Ammon's horn (tissue), 1 donor: Measurements from ENCODE around the gene CTBP1.
A peak's percentile ranks its signal among the peaks of the same experiment; 100 is the strongest.
"Not testable (repeated sequence)": the region's sequence is repeated elsewhere in the genome, so short reads cannot be mapped to it uniquely, and the experiment has no call there.

Experiments
- DNase-seq: peaks from one replicate; pipeline ENCODE4 v3.0.0-alpha.2; 2016; ENCODE audit warnings: low spot score

Gene CTBP1

DNA sequence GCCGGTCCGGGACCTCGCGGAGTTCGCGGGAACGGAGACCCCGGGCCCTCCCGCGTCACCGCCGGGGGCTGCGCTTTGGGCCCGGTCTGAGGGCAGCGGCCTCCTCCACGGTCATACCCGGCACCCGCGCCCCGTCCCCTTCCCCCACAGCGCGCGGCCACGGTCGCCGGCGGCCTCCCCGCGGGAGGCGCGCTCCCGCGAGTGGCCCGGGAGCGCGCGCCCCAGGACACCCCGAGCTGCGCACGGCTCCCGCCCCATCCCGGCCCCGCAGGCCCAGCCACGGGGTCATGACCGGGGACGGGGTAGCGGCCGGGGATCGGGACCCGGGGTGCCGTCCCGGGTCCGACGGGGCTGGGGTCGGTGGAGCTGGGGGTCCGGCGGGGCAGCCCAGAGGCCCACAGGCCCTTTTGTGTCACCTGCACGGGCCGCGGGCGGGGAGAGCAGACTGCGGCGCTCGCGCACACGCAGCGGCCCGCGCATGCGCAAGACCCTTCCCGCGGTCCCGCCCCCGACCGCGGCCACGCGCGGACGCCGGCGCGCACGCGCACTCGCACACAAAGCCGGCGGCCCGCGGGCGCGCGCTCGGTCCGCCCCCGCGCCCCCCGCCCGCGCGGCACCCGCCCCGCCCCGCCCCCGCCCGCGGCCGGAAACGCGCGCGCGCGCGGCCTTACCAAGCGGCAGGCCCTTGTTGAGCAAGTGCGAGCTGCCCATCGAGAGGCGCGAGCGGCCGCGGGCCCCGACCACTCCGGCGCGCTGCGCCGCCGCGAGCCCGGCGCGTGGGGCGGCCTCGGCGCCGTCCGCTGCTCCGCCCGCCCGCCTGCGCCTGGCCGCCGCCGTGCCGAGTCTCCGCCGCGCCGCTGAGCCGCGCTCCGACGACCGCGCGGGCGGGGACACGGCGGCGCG is at the start of gene CTBP1:
TSS of gene CTBP1 (minus strand) at position 886 of the 903 bp plus-strand sequence. CDS start 7,799 bp downstream, outside the sequence.
- peak; percentile 83 for DNase-seq

DNA sequence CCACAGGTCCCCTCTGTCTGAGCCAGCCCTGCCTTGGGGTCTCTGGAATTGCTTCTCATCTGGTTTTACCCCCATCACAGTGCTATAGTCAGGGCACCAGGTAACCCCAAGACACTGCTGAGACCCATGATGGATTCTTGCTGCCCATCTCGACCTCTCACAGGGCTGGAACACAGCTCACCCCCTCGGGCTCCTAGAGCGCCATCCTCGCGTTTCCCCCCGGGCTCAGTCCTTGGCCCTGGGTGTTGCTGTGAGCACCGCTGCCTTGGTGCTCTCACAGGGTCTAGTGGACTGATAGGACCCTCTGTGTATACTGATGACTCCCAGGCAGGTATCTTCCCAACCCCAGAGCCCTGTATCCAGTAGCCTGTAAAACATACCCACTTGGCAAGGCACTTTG is 49.5 kb upstream of the CTBP1 start:
- DNase-seq: no peak

DNA sequence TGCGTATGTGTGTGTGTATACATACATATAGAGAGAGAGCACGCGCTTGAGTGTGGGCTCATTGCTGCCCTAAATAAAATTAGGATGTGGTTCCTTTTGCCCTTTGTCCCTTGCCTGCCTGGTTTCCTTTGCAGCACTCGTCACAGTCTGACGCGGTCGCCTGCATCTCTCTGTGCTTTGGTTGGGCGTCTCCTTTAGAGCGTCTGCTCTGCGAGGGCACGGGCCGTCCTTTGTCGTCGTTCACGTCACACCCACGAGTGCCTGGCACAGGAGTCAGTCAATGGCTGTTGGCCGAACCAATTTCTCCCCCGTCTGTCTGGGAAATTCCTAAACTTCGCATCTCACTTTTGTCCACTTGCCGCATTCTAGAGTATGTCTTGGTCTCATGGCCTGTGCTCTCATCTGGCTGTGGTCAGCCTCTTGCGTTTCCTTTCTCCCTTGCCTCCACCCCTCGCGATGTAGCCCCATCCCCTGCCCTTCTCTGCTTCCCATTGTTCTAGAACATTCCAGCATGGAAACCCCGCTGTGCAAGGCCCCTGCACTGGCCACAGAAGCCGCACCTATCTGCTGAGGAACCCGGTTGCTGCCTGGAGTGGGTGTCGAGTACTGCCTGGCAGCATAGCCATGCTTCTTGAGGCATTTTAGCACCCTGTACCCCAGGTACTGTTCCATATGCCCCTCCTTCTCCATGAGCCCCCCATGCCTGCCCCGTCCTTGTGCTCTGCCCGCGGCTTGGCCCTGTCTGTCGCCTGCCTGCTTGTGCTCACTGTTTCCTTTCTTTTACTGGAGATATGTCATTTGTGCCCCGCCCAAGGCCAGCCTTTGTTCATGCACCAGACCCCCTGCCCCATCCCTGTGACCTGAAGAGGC is 48.8 kb upstream of the CTBP1 start:
- no peak for DNase-seq

DNA sequence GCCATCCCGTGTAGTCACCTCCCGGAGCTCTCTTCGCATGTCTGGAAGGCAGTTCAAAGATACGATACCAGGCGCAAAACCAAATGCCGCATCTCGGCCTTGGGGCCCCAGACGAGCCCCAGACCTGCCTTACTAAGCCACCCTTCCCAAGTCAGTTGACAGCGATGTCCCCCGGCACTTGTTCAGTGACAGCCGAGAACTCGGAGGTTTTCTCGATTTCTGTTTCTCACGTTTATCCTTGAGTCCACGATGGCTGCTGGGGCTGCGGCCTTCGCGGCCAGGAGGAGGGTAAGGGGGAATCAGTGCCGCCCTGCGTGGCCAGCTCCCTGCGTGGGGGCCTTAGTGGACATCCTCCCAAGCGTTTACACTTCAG is 48.1 kb upstream of the CTBP1 start:
- DNase-seq: no peak

DNA sequence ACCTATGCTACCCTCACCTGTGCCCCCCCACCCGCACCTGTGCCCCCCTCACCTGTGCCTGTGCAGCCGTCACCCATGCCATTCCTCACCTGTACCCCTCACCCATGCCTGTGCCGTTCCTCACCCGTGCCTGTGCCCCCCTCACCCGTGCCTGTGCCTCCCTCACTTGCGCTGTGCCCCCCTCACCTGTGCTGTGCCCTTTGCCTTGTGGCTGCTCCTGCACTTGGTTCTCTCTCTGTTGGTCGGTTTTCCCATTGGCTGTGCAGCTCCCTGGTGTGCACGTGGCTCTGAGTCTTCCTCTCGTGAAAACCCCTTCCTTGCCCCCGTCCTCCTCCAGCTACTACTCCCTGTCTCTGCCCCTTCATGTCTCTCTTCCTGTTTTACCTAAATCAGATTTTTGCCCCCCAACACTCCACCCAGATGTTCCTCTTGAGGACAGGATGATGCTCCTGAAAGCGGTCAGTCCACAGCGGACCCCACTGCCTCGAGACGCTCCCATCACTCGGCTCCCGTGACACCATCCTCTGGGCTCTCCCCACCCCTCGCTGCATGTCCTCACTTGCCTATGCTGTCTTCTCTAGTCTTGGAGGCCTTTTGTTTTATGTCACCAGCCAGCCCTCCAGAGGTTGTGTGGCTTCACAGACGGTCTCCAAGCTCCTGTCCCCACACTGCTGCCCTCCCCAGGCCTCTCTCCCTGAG is 47.5 kb upstream of the CTBP1 start:
- no peak for DNase-seq

DNA sequence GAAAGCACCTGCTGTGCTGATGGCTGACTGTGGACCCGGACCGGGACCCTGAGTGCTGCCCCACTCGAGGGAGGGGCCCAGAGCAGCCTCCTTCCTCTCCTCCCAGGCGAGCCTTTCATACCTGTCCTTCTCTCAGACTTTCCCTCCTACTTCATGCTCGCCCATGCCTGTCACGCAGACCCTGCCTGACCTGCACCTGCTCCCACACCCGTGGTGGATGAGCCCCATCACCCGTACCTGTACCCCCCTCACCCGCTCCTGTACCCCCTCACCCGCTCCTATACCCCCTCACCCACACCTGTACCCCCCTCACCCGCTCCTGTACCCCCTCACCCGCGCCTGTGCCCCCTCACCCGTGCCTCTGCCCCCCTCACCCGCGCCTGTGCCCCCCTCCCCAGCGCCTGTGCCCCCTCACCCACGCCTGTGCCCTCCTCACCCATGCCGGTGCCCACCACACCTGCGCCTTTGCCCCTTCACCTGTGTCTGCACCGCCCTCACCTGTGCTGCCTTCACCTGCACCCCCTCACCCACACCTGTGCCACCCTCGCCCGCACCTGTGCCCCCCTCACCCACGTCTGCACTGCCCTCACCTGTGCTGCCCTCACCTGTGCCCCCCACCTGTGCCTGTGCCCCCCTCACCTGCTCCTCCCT is 46.6 kb upstream of the CTBP1 start:
- DNase-seq: no peak

DNA sequence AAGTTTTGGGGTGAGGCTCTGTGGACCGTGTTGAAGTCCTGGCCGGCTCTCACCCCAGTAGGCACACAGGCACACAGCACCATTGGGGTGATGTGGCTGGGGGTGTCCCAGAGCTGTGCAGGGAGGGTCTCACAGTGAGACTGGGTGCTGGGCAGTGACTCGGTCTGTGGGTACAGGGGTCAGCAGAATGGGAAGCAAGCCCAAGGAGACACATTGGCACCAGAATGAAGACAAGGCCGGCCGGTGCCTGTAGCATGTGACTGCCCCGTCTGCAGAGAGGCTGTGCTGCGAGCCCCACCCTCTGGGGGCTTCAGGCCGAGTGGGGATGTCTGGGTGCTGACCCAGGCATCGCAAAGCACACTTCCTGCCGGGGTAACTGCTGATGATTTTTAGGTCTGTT is 46.0 kb upstream of the CTBP1 start:
- no peak for DNase-seq

DNA sequence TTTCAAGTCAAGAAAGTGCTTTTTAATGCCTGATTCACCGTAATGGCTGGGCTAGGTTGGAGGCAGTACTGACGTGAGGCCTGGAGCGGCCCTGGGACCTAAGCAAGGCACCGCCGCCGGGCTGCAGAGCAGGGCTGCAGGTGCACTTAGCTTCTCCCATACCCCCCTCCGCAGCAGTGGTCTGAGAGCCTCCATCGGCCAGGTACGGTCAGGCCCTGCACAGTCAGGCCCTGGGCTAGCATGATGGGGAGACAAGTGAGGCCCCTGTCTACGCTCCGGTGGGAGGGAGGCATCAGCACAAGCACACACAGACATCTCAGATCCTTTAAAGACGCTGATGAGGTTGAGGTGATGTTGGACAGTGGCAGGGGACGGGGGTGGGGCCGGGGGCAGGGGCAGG is 45.5 kb upstream of the CTBP1 start:
- DNase-seq: no peak

DNA sequence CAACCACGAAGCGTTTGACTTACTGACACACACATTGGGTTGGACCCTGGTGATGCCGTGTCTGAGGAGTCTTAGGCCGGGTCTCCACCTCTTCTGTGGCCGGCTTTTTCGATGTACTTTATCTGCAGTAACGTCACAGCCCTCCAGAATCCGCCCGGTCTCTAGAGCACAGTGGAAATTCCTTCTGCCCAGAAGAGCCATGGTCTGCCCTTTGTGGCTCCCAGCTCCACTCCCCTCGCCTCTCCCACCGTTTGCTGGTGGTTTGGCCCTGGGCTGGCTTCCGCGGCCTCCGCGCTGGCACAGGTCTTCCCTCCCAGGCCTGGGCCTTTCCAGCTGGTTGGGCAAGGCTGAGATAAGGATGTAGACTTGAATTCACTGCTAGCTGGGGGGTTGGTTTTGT is 45.1 kb upstream of the CTBP1 start:
- no peak for DNase-seq

DNA sequence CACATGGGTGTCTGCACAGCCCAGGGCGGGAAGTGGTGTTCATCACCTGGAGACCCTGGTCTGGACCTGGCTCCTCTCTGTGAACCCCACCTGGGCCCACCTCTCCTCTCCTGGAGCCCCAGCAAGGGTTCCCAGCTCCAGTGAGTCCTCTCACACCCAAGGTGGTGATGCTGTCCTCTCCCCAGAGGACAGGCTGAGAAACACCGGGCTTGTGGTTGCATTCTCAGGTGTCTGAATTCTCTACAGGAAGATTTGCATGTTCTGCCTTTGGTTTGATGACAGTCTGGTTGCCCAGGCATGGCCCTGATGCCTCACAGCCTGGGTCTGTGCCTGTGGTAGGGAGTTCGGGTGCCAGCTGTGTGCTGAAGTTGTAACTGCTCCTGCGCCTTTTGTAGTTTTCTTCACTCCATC is 44.6 kb upstream of the CTBP1 start:
- no peak for DNase-seq

DNA sequence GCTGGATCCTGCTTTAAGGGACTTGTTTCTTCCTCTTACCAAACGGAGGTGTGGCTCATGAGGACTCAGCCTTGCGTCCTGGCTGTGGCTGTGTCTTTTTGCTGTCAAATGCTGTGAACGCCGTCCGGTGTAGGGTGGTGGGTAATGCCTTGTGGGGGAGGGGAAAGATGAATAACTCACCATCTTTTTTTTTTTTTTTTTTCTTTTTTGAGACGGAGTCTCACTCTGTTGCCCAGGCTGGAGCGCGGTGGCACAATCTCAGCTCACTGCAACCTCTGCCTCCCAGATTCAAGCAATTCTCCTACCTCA is 43.7 kb upstream of the CTBP1 start:
- not testable (repeated sequence) for DNase-seq

DNA sequence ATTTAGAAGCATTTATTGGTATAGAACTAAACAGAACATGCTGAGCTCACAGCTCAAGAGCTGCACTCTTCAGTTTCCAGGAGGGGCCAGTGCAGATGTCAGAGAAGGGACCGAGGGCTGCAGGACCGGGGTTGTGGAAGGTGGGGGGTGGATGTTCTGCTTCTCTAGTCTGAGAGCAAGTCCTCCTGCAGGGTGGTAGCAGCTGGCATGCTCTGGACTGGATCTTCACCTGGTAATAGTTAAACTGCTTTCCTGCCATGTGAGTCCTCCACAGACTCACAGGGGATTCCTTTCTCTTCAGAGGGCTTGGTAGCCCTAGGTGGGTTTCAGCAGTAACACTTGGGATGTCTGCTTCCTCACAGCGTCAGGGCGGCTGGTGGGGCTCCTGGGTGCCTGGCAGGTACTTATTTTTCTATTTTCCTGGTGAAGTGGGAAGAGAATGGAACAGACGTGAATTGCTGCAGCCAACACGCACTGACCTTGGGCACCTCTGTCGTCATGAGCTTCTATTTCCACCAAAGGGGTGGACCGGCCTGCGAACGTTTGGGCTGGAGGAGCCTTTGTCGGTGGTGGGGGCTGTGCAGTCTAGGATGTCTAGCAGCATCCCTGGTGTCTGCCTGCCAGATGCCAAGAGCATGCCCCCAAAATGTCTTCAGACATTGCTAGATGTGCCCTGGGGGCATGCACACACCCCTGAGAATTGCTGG is 43.2 kb upstream of the CTBP1 start:
- DNase-seq: no peak

DNA sequence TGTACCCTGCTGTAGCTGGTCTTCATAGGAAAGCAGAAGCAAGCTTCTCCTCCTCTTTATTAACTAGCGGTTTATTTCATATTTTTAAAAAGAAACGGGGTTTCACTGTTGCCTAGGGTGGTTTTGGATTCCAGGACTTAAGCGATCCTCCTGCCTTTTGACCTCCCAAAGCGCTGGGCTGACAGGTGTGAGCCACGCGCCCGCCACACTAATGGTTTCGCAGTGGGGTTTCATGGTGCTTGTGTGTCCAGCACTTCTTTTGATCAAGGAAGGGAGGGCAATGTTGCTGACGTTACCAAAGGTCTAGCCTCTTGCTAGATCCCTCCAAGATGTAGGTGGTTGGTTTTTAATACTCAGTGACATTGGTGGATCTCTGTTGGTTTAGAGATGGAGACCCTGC is 42.2 kb upstream of the CTBP1 start:
- no peak for DNase-seq

DNA sequence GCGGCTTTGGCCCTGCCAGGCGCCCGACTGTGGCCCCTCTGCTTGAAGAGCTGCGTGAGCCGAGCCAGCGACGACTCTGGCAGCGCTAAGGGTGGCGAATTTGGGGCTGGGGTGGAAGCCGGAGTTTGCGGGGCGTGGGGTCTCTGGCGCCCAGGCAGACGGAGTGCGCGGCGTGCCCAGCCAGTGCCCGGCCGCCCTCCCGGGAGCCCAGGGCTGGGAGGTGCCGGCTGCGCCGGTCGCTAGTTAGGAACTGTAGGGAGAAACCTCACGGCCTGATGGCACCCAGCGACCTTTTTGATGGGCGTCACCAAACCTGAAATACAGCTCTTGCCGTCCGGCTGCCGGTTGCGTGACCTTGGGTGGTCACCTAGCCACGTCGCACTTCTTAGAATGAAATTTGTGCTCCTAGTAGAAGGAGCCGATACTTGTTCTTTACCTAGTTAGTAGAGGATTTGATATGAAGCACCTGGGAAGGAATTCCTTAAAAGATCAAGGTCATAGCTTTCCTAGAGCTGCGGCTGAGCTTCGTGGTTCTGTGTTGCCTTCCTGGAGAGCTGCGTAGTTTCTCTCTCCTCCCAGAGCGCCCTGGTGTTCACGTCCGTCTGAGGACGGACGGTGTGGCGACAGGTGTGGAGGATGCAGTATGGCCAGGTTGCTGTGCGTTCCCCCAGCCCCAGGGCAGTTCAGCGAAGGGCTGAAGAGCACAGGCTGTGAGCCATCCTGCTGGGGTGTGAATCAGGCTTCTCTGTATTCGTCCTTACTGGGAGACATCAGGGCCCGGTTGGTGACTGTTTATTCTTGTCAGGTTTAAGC is 41.4 kb upstream of the CTBP1 start:
- DNase-seq: no peak

DNA sequence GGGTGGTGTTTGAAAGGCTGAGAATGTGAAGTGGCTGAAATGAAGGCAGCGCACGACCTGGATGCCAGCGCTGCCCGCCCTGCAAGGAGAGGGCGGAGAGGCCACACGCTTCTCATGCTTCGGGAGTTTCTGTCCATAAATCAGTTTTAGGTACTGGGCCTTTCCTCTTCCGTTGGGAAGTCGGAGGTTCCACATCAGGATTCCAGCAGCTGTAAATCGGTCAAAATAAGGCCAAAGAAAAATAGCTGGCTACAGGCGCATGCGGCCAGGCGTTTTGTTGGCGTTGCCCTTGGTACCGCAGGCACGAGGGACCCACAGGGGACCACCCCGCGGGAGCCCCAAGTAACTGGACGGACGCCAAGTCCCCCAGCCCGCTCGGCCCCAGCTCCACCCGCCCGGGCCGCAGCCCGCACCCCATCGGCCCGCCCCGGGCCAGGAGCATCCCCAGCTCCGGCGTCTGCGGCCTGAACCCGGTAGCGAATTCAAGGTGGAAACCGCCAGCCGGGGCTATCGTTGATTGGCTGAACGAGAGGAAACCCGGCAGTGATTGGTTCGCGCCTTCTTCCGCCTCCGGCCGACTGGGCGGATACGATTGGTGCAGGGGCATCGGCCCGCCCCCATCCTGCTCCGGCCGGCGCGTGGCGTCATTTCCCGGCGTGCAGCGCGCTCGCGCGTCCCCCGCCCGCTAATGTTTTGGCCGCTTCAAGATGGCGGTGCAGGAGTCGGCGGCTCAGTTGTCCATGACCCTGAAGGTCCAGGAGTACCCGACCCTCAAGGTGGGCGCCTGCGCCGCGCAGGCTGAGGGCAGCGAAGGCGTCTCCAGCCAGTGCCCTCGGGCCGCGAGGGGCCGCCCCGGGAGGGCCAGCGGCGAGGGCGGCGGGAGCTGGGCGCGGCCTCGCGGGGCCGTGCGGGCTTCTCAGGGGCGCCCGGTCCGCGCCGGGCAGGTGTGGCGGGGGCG is 40.6 kb upstream of the CTBP1 start, which contains the start of gene MAEA:
TSS of gene MAEA (plus strand) at position 685 of the 958 bp plus-strand sequence. CDS start at position 708, 23 bp downstream.
- DNase-seq: peak; percentile 97

DNA sequence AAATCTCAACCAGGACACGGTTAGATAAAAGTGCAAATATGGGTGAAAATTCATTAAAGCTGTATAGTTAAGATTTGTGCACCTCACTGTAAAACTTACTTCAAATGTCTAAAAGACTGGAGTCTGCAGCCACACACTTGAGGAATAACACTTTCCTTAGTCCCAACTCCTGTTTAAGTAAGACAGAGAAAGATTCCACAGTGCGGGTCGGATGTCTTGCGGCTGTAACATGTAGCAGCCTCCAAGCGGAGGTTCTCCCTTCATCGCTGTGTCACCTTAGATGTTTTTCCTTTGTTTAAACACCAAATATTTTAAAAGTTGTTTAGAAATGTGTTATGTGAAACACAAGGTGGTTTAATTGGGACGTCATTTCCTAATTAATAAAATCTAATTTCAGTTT is 39.9 kb upstream of the CTBP1 start:
- no peak for DNase-seq

DNA sequence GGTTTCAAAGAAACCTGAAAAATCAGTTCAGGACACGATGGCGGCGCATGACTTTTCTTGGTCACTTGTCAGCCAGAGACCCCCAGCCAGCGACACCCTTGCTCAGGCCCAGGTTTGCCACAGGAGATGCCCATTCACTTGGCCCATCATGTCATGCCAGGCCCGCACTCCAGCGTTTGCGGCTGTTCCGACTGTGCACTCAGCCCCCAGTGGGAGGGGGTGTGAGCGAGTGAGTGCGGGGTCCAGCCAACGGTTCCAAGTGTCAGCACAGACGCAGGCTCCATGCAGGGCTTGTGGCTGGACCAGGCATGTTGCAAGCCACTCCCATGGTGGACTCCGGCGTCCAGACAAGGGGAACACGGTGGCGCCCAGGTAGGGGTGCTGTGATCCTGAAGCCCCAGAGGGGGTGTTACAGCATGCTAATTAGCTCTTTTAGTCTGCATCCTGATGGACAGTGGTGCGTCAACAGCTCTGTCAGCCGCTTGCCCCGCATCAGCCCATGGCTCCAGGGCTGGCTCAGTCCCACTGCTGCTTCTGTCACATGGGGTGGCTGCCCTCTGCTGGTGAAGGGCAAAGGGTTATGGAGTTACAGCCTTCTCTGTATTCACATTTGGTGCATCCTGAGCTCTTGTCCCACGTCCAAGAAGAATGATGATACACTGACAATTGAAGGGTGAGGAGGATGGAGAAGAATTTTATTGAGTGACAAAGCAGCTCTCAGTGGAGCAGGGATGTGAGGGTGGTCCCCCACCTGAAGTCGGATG is 37.0 kb upstream of the CTBP1 start:
- no peak for DNase-seq

DNA sequence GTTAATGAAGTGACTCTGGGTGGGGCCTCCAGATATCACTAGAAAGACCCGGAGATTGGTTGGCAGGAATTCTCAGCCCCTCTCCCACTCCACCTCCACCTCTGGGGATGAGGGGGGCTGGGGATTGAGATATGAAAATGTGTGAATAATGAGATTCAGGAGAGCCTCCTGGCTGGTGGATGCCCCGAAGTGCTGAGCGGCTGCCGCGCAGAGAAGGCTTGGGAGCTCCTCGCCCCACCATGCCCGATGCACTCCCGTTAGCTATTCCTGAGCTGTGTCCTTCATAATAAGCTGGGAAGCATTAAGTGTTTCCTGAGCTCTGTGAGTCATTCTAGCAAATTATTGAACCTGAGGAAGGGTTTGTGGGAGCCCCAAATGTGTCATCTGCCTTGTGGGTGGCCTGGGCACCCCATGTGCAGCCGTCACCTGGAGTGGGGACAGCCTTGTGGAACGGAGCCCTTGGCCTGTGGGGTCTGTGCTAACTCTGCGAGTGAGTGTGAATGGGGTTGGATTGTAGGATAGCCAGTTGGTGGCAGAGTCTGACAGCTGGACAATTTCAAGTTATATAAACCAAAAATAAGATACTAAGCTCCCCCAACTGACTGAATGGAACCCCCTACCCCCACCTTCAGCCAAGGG is 36.3 kb upstream of the CTBP1 start:
- no peak for DNase-seq
